Measurements from ENCODE around the gene TOX3.

The TOX3 gene

GRCh38 chr16:52547004-52547833, at the start of gene TOX3:
TOX3 (minus strand) TSS chr16:52547143; CDS start chr16:52546723, 420 bp downstream.
- DNase-seq = no peak

GRCh38 chr16:52592778-52593177, 45.8 kb upstream of the TOX3 start:
- no peak for DNase-seq

GRCh38 chr16:52591934-52592592, 45.1 kb upstream of the TOX3 start:
- no peak for DNase-seq

GRCh38 chr16:52591471-52591870, 44.5 kb upstream of the TOX3 start:
- DNase-seq = no peak

GRCh38 chr16:52586159-52586558, 39.2 kb upstream of the TOX3 start:
- DNase-seq = no peak

- no peak for DNase-seq
Measured at GRCh38 chr16:52584354-52585320, 37.7 kb upstream of the TOX3 start.

GRCh38 chr16:52581530-52581929, 34.6 kb upstream of the TOX3 start:
- no peak for DNase-seq

- DNase-seq = no peak
Measured at GRCh38 chr16:52580488-52580887, 33.5 kb upstream of the TOX3 start.

GRCh38 chr16:52578829-52579498, 32.0 kb upstream of the TOX3 start:
- no peak for DNase-seq

GRCh38 chr16:52578007-52578828, 31.3 kb upstream of the TOX3 start:
- DNase-seq = no peak

GRCh38 chr16:52577130-52577706, 30.3 kb upstream of the TOX3 start:
- no peak for DNase-seq

- DNase-seq = no peak
Measured at GRCh38 chr16:52573365-52574299, 26.7 kb upstream of the TOX3 start.

- no peak for DNase-seq
Measured at GRCh38 chr16:52572656-52573055, 25.7 kb upstream of the TOX3 start.

GRCh38 chr16:52570495-52571091, 23.6 kb upstream of the TOX3 start:
- no peak for DNase-seq

GRCh38 chr16:52569701-52570100, 22.8 kb upstream of the TOX3 start:
- DNase-seq = no peak

- no peak for DNase-seq
Measured at GRCh38 chr16:52568983-52569690, 22.2 kb upstream of the TOX3 start.

- DNase-seq = no peak
Measured at GRCh38 chr16:52568495-52568894, 21.6 kb upstream of the TOX3 start.

- no peak for DNase-seq
Measured at GRCh38 chr16:52567193-52567592, 20.2 kb upstream of the TOX3 start.

Measured in stimulated activated CD4-positive, alpha-beta T cell treated with anti-CD3 and anti-CD28 coated beads, Interleukin-2, amount 100 ng/mL, for 24 hours (primary cell).